Measurements from ENCODE around the gene C5orf63. TPM values are rescaled to one million over a fixed set of nuclear protein-coding genes. Genes with fewer than 3 reads are reported as not detected.
"Not testable (repeated sequence)": the region's sequence is repeated elsewhere in the genome, so short reads cannot be mapped to it uniquely, and the experiment has no call there.

C5orf63 gene
- polyA plus RNA-seq (ENCODE audit: insufficient read length) = 6.0 TPM

DNA sequence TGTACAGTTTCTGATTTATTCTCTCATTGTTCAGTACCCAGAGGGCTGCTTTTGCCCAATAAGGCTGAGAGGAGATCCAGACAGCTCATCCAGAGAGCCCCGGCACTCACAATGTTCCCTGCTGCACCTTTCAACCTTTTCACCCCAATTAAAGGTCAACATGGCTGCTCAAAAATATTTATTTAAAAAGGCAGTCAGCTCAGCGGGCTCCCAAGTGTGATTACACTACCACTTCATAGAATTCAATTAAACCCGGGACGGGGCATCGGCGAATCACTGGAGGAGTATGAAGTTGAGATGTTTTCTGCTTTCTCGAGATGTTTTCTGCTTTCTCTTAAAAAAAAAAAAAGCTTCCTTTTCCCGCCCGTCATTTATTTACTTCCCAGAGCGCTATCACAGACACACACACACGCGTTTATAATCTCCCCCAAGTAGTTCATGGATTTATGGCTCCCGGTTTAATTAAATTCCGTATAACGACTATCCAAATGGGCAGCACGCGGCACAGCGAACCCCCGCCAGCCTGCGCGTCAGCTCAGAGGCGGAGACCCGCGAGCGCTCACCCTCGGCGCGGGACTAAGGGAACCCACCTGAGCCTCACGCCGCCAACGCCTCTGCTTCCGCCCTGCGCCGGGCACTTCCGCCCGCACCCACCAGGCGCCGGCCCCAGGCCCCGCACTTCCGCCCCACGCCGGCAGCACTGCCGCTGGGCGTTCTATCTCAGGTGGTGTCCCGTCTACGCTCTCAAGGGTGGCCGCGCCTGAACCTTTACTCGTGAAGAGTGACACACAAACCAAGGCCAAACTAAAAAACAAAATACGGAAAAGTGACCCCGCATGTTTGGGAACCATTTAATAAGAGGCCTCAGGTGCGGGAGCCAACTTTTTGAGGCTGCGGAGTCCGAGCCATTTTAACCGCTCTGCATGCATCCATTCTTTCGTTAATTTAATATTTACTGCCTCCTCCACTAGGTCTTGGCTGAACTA, at the start of gene C5orf63:
Gene C5orf63, minus strand, starts transcription at position 642 of the 986 bp plus-strand sequence. CDS start 14,507 bp downstream, outside the sequence.
- peak; percentile 63 for DNase-seq

DNA sequence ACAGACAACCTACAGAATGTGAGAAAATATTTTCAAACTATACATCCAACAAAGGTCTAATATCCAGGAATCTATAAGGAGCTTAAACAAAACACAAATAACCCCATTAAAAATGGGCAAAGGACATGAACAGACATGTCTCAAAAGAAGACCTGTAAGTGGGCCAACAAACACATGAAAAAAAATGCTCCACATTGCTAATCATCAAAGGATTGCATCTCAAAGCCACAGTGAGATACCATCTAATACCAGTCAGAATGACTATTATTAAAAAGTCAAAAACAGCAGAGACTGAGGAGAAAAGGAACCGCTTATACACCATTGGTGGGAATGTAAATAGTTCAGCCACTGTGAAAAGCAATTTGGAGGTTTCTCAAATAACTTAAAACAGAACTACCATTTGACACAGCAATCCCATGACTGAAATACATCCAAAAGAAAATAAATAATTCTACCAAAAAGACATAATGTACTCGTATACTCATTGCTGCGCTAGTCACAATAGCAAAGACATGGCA, 39.1 kb upstream of the C5orf63 start:
- DNase-seq = no peak

DNA sequence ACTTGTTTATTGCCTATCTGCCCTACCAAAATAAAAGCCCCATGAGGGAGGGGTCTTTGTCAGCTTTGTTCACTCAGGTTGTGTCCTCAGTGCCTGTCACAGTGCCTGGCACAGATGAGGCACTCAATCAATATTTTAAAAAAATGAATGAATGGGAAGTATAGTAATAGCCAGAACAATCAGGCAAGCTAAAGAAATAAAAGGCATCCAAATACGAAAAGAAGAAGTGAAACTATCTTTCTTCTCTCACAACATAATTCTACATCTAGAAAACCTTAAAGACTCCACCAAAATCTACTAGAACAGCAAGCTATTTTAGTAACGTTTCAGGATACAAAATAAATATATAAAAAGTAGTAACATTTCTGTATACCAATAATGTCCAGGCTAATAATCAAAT, 37.8 kb upstream of the C5orf63 start:
- DNase-seq = no peak

DNA sequence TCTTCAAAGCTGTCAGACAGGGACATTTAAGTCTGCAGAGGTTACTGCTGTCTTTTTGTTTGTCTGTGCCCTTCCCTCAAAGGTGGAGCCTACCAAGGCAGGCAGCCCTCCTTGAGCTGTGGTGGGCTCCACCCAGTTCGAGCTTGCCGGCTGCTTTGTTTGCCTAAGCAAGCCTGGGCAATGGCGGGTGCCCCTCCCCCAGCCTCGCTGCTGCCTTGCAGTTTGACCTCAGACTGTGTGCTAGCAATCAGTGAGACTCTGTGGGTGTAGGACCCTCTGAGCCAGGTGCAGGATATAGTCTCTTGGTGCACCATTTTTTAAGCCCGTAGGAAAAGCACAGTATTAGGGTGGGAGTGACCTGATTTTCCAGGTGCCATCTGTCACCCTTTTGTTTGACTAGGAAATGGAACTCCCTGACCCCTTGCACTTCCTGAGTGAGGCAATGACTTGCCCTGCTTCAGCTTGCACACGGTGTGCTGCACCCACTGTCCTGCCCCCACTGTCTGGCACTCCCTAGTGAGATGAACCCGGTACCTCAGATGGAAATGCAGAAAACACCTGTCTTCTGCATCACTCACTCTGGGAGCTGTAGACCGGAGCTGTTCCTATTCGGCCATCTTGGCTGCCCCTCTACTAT, 35.4 kb upstream of the C5orf63 start:
- DNase-seq = not testable (repeated sequence)

DNA sequence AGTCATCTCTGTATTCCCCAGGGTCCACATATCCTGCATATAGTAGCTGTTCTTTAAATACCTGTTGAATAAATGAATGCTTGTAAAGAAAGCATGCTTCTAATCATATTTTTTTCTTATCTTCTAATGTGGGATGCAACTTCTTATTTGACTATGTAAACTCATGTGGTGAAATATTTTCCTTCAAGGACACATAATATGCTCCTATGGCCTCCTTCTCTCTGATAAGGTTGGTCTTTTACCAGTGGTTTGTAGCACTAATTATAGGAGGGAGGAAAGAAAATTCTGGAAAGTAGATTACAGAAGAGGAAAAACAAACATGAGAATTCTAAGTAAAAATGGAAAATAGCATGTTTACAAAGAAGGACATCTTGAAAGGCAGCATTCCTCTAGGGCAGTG, 28.6 kb upstream of the C5orf63 start:
- DNase-seq = no peak

DNA sequence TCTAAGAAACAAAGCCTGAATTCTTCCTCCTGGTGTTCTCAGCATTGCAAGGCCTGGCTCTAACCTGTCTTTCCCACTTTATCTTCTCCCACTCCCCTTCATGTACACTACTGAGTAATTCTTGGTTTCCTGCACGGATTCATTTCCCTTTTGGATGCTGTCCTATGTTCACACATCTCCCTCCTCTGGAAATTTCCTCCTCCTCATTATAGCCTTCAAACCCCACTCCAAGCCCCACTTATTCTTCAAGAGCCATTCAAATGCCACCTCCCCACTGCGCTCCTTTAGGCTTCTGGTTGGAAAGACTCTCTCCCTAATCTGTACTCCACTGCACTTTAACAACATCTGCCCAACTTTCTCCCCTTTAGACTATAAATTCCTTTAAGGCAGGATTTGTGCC, 28.2 kb upstream of the C5orf63 start:
- no peak for DNase-seq

DNA sequence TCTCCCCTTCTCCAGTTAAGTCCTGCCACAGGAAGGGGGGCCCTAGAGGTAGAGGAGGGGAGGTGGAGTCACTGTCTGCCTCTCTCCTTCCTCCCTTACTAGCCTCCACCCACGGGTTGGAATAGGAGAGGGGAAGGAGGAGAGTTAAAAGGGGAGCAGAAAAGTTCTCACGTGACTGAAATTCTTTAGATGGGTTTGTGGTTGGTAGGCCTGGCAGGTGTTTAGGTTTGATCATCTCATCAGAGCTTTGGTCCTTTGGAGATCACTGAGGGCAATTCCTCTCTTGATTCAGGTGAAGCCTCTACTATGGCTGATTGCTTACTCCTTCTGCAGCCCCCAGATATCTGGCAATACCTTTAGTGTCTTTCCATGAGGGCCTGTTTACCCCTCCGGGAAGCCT, 24.9 kb upstream of the C5orf63 start:
- no peak for DNase-seq

DNA sequence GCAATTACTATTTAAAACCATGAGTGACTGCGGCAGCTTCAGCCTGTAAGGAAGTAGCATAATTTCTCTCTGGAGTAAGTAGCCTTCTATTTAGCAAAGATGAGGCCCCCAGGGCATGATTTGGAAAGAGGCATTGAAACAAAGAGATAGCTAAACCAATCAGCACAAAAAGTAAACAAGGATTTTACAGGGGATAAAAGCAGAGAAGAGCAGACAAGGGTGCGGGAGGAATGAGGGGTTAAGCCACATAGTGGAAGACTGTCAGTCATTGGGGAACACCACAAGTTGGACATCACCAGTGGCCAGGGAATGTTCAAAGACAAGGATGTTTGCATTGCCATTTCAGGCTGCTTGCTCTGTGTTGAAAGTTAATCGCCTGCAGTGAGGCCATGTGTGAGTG, 24.0 kb upstream of the C5orf63 start:
- DNase-seq = no peak

DNA sequence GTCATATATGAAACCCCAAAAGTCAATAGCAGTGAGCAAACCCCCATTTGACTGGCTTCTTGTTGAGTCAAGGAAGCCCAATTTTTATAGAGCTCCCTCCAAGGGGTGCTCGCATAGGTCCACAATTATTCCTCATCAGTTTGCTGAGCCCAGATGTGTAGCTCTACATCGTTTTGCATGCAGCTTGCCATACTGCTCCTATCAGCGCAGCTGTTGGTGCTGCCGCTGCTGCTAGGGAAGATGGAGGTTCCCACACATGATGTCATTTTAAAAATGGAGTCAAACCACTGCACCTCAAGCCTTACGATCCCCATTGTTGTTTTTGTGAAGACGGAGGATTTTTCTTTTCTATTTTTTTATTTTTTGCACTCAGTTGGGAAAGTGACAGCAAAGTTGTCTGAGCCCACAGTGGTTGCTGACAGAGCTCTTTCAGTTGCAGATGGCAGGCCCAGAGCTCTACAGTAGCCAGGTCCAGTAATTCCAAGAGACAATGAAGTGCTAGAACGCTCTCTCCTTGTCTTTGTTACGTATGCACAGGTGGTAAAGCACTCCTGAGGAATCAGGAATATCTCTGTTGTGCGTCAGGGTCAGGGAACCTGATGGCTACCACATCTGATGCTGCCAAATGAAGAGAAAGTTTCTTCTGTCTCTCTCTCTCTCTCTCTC, 23.2 kb upstream of the C5orf63 start:
- DNase-seq = no peak

DNA sequence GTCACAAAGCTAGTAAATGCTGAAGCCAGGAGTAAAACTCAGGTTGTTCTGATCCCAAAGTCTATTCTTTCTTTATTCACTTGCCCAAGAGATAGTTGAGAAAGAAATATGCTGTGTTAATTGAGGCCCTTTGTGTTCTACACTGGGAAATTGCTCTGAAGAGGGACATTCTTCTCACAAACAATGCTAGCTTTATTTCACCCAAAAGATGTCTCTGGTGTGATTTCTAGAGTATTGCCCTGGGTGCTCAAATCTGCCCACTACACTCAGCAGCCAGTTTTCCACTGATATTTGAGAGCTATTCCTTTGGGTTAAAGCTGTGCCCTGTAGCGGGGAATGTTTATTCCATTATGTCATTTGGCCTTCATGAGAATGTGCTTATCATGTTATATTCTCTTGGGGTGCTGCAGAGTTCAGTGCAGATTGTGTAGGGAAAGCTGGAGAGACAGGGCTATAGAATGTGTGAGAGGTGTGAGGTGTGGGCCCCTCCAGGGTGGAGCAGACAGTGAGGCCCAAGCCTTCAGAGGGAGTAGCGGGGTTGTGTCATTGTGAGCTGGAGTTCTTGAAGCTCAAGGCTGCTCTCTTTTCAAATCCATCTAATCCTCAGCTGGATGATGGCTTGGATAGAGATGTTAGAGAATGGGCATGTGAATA, 21.0 kb upstream of the C5orf63 start:
- DNase-seq = no peak

DNA sequence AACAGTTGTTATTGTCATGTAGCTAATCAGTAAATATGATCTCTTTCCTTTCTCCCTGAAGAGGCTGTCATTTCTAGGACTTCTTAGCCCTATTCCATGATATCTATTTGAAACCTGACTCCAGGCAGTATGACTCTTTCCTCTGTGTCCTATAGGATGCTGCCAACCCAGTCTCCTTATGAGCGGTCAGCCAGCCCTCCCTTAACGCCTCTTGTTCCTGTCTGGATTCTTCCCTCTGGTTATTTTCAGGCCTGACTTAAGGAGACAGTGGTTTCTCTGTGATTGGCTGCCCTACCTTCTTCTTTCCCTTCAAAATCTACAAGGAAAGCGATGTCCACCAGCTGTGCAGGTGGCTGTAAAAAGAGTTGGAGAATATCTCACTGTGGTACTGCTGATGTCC, 19.4 kb upstream of the C5orf63 start:
- DNase-seq = no peak

DNA sequence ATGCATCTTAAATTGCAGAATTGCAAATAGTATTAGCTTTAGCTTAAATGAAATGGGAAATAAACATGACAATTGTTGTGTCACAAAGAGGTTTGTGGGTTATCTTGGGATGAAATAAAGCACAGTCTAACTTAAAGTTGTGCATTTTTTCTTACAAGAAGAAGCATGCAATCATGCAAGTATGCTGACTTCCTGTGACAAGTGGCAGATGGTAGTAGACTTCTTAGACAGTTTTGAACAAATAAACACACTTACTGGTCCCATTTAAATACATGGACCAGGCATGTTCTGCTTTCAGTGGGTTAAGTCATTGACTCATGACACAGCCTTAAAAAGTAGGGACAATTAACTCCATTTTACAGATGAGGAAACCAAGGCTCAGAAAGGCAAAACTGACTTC, 15.9 kb upstream of the C5orf63 start:
- no peak for DNase-seq

DNA sequence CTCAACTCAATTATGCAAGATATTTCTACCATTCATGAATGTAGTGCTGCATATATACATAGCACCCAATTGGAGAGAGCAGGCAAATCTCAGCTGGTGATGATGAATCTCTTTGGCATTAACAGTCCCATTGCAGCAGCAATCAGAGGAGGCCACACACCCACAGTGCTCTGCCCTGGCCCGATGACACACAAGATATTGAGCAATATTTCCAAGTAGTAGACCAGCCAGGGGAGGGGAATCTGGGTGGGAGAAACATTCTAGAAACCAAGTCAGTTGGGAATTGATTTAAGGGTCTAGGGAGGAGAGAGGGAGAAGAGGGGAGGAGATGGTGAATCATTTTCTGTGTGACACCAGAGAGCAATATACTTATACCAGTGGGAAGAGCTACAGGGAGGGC, 14.9 kb upstream of the C5orf63 start:
- no peak for DNase-seq

DNA sequence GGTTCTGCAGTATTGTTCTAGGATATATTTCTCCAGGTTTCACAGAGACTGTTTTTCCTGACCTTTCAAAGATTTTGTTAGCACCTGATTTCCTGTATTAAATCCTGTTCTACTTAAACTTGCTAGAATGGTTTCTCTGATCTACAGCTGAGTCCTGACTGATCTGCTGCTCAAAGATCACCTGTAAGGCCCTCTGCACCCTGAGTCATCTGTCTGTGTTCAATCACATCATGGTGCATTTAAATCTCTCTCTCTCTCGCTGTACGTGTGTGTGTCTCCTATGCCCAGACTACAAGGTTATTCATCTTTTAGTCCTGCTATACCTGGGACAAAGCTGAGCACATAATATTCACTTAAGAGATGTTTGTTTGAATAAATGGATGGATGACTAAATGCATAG, 13.3 kb upstream of the C5orf63 start:
- no peak for DNase-seq

DNA sequence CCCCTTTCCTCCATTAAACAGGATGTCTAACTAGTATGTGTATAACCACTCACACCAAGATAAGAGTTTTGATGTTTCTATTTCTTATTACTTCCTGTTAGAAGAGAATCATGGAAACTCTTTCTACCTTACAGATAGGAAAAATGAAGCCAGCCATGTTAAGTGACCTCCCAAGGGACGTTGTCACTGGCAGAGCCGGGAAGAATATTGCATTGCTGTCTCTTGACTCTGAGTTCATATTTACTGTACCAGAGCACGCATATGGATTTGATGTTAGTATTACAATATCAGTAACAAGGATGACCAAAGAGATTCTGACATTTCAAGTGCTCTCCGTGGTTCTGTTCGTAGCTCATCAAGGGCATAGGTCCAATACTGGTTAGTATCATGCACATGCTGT, 12.5 kb upstream of the C5orf63 start:
- no peak for DNase-seq

DNA sequence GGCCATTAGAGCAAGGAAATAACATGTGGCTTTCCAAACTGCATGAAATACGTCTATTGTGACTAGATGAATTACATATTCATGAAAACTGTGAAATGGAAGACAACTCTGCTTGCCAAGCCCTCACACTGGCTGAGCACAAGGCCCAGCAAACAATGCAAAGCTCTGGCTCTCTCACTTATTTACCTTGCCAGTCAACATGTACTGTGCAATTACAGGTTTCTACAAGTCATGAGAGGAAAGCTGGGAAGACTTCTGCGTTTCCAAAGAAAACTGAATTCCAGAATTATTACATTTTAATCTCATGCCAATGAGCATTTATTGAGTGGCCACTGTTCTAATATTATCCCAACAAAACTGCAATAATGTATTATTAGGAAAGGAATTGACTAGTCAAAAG, 12.1 kb upstream of the C5orf63 start:
- no peak for DNase-seq

DNA sequence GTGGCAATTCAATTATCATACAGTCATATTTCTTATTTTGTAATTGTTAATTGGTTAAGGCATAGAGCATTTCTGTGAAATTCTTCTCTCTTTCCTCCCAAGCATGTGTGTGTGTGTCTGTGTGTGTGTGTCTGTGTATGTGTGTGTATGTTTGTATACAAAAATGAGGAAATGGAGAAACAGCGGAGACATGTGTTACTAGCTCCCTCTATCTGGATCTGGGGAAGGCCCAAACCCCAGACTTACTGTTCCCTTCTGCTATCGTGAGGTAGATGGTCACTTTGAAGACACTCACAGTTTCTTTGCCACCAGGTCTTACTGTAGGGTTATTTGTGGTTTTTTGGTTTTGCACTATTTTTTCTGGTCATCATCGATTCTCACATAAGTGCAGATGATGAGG, 11.4 kb upstream of the C5orf63 start:
- DNase-seq = no peak

DNA sequence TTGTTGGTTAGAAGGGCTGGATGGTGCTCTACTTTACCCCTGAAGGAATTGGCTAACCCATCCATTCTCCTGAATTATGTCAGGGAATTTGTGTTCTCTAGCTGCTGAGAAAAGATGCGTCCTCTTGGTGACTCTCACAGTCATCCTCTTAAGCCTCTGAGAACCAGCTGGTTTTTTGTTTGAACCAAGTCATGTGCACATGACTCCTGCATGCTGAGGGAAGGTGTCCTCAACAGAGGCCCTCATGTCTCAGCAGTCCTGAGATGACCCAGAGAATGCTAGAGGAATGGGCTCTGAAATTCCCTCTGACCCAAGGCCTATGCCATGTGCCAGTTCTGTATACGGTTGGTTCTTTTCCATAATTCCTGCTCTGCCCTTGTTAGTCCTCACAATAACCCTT, 10.4 kb upstream of the C5orf63 start:
- no peak for DNase-seq

DNA sequence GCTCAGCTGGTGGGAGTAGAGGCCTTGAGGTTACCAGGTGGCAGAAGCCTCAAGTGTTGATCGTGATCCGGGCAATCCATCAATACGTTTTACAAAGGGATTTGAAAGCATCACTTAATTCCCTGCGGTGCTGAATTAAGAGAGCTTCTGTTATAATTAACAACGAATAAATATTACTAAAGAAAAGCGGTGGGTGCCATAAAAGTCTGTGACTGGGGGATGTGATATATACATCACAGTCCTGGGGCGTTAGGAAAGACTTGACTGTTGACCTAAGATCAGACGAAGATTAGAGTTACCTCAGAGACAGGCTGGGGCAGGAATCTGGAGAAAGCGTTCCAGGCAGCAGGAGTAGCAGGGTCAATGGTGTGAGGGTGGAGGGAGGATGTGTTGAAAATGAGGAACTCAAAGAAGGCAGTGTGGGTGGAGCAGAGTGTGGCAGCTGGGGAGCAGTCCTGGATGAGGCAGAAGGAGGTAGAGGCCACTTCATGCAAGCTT, 6.7 kb upstream of the C5orf63 start:
- DNase-seq = no peak

DNA sequence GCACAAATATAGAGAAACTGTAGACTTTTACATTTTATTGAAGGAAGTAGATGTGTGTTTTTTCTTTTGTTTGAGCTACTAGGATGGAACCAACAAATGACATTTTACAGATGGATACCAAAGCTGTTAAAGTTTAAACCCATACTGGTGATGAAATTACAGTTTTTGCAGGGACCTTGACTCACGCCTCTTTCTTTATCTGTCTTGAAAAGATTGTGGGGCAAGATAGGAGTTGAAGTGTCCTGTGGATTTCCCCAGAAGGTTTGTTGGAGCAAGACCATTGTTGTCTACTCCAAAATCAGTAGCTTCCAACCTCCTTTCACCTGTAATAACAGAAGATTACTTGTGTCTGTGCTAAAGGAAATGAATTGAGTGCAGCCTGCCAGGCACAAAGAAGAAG, 4.1 kb upstream of the C5orf63 start:
- DNase-seq = no peak

DNA sequence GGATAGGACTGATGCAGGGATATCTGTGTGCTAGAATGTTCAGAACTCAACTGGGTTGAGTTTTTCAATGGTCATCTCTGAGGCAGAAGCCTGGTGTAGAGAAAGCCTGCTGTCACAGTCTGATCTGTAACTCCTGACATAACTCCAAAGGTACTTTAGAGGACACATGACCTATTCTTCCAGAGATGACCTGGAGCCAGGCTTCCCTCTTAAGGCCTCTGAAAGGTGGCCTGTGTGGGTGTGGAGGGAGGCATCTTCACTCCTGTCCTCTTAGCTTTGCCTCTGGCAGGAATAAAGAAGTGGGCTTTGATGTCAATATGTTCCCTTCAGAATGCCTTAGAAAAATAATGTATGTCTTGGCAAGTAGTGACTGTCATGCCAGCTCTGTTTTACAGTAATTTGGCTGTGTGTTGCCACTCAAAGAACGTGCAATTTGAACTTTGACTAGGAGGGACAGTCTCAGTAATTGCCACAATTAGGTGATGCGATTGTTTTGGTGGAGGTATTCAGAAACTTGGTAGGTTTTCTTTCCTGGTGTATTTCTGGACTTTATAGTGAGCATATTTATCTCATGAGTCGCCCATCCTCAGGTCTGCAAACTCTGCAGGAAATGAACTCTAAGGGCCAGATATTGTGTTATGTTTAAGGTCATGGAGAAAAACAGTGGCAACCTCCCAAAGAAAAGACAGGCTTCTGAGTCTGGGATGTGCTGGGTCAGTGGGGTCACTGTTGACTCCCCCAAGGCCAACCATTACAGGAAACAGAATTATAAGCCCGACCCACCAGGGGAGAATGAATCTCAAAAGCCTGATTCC, 3.2 kb upstream of the C5orf63 start:
- no peak for DNase-seq

DNA sequence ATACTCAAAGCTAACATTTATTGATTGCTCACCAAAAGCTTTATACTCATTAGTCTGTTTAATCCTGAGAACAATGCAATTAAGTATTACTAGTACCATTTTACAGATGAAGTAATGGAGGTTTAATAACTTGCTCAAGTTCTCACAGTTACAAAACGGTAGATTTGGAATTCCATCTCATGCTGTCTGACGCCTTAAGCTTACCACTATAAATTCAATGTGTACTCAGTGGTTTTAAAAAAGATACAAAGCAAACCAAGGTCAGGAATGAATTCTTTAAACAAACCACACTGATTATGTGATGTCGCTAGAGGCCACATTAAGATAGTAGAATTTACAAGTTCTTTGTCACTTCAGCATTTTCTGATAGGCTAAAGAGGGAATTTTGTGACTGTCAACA, 1.2 kb upstream of the C5orf63 start:
- DNase-seq = no peak

Measured in hindlimb muscle (tissue), 1 donor.